H1 (cell line): ENCODE data around the gene DPH1. TPM values are rescaled to one million over a fixed set of nuclear protein-coding genes. Genes with fewer than 3 reads are reported as not detected.

Experiments used
- CTCF ChIA-PET: fragments of 300-600 bp; sonication (Branson Sonifier 250); formaldehyde crosslinking; loops from one replicate; lab custom pipeline; 2021; ENCODE audit not compliant: partially characterized antibody; lab: Charles Lee
- POLR2A ChIA-PET: fragments of 300-600 bp; sonication (Branson Sonifier 250); formaldehyde crosslinking; loops from one replicate; lab custom pipeline; 2021; ENCODE audit warnings: inconsistent platforms; ENCODE audit not compliant: partially characterized antibody; lab: Charles Lee
- DNase-seq, 2 experiments: peaks; one replicate each; pipeline versions ENCODE4 v3.0.0 to v3.0.0-alpha.2; 2010 to 2022; ENCODE audit warnings: low spot score in 2 of 2, low read depth in 1 of 2, mixed read lengths in 1 of 2
- FAIRE-seq: peaks from 2 replicates; lab custom pipeline; 2011; peaks lifted over from hg19 to GRCh38; lab: Jason Lieb, UNC
- H2AFZ ChIP-seq: 2 replicates; pipeline ENCODE4 v1.8.1; 2012; ENCODE audit warnings: low read length, inconsistent platforms
- H2AK5ac ChIP-seq: 2 replicates; pipeline ENCODE4 v1.6.1; 2013; ENCODE audit warnings: low read depth, low read length
- H2BK120ac ChIP-seq: replicated peaks from 2 replicates; pipeline ENCODE3; 2013; ENCODE audit warnings: low read depth, low read length, inconsistent platforms
- H2BK12ac ChIP-seq: 2 replicates; pipeline ENCODE4 v1.6.1; 2013; ENCODE audit warnings: low read depth, low read length
- H2BK15ac ChIP-seq: 2 replicates; pipeline ENCODE4 v1.6.1; 2013; ENCODE audit warnings: low read length
- H2BK20ac ChIP-seq: 2 replicates; pipeline ENCODE4 v1.6.1; 2013; ENCODE audit warnings: low read length
- H2BK5ac ChIP-seq: 2 replicates; pipeline ENCODE4 v1.6.1; 2013; ENCODE audit warnings: low read depth, low read length
- H3K14ac ChIP-seq: 2 replicates; pipeline ENCODE4 v1.6.1; 2013; ENCODE audit warnings: inconsistent platforms; ENCODE audit not compliant: insufficient read length
- H3K18ac ChIP-seq: 2 replicates; pipeline ENCODE4 v1.6.1; 2013; ENCODE audit warnings: low read length; ENCODE audit errors: extremely low read depth
- H3K23ac ChIP-seq: 2 replicates; pipeline ENCODE4 v1.6.1; 2013; ENCODE audit warnings: inconsistent platforms; ENCODE audit not compliant: insufficient read length
- H3K23me2 ChIP-seq: 2 replicates; pipeline ENCODE4 v1.6.1; 2013; ENCODE audit warnings: low read depth, low read length
- H3K27ac ChIP-seq: 2 replicates; pipeline ENCODE4 v1.6.1; 2011; ENCODE audit warnings: low read depth, low read length, inconsistent platforms
- H3K27me3 ChIP-seq, 4 experiments: replicated peaks in 1 of 4; 1 replicate in 1 of 4; 2 replicates in 3 of 4; pipeline versions ENCODE4 v1.6.1 to v1.8.1; 2011 to 2013; ENCODE audit warnings: low read length in 3 of 4, mild to moderate bottlenecking in 3 of 4, inconsistent platforms in 2 of 4, mixed read lengths in 2 of 4, moderate library complexity in 1 of 4; ENCODE audit not compliant: control insufficient read depth in 3 of 4, insufficient read depth in 3 of 4; ENCODE audit errors: extremely low read depth in 1 of 4
- H3K36me3 ChIP-seq, 4 experiments: 2 replicates each; pipeline versions ENCODE4 v1.6.1 to v1.8.1; 2011 to 2013; ENCODE audit warnings: mild to moderate bottlenecking in 4 of 4, low read length in 3 of 4, moderate library complexity in 2 of 4, control low read depth in 1 of 4, inconsistent platforms in 1 of 4; ENCODE audit not compliant: insufficient read depth in 4 of 4, control insufficient read depth in 2 of 4
- H3K4ac ChIP-seq: replicated peaks from 2 replicates; pipeline ENCODE3; 2013; ENCODE audit warnings: low read length, low read depth, mixed read lengths, inconsistent platforms; ENCODE audit not compliant: insufficient read length
- H3K4me1 ChIP-seq, 4 experiments: replicated peaks in 1 of 4; 1 replicate in 1 of 4; 2 replicates in 3 of 4; pipeline versions ENCODE4 v1.6.1 to v1.8.1; 2011 to 2013; ENCODE audit warnings: low read length in 3 of 4, inconsistent platforms in 2 of 4, mixed read lengths in 1 of 4; ENCODE audit not compliant: insufficient read depth in 4 of 4, control insufficient read depth in 3 of 4
- H3K4me2 ChIP-seq, 2 experiments: 2 replicates each; pipeline versions ENCODE4 v1.6.1 to v1.8.1; 2011 to 2013; ENCODE audit warnings: low read depth in 2 of 2, low read length in 2 of 2, control low read depth in 1 of 2, inconsistent platforms in 1 of 2, mild to moderate bottlenecking in 1 of 2; ENCODE audit not compliant: insufficient read depth in 1 of 2
- H3K4me3 ChIP-seq, 4 experiments: fragments of 200-600, 300-600 bp in 1 of 4; sonication (generic), shearing (Covaris generic), sonication (Bioruptor Twin) in 1 of 4; 2 replicates each; pipeline versions ENCODE4 v1.5.1 to v1.8.1; 2011 to 2016; ENCODE audit warnings: low read length in 4 of 4, low read depth in 3 of 4, control low read depth in 2 of 4, inconsistent platforms in 2 of 4, mild to moderate bottlenecking in 2 of 4, mixed read lengths in 1 of 4, moderate library complexity in 1 of 4; ENCODE audit not compliant: insufficient read depth in 2 of 4; ENCODE audit errors: extremely low read depth in 1 of 4
- H3K56ac ChIP-seq: replicated peaks from 2 replicates; pipeline ENCODE3; 2013; ENCODE audit warnings: low read depth, mild to moderate bottlenecking, mixed read lengths, low read length, inconsistent platforms; ENCODE audit not compliant: insufficient read length
- H3K79me1 ChIP-seq: 2 replicates; pipeline ENCODE4 v1.6.1; 2013; ENCODE audit warnings: low read depth, low read length, control low read depth
- H3K79me2 ChIP-seq, 2 experiments: 2 replicates each; pipeline versions ENCODE4 v1.6.1 to v1.8.1; 2012 to 2013; ENCODE audit warnings: low read length in 2 of 2, mild to moderate bottlenecking in 2 of 2, inconsistent platforms in 1 of 2; ENCODE audit not compliant: insufficient read depth in 2 of 2, control insufficient read depth in 1 of 2
- H3K9ac ChIP-seq, 4 experiments: replicated peaks in 1 of 4; 1 replicate in 1 of 4; 2 replicates in 3 of 4; pipeline versions ENCODE4 v1.6.1 to v1.8.1; 2011 to 2013; ENCODE audit warnings: low read depth in 3 of 4, low read length in 3 of 4, control low read depth in 2 of 4, mild to moderate bottlenecking in 2 of 4, moderate library complexity in 2 of 4, inconsistent platforms in 1 of 4; ENCODE audit errors: extremely low read depth in 1 of 4
- H3K9me3 ChIP-seq, 2 experiments: 2 replicates each; pipeline versions ENCODE4 v1.6.1 to v1.8.1; 2012 to 2013; ENCODE audit warnings: mild to moderate bottlenecking in 2 of 2, moderate library complexity in 2 of 2, control low read depth in 1 of 2, inconsistent platforms in 1 of 2, low read depth in 1 of 2, low read length in 1 of 2, mixed read lengths in 1 of 2; ENCODE audit not compliant: insufficient read depth in 2 of 2
- H4K20me1 ChIP-seq, 2 experiments: replicated peaks in 1 of 2; 2 replicates each; pipeline versions ENCODE3 to v1.8.1; 2011 to 2013; ENCODE audit warnings: inconsistent platforms in 2 of 2, low read length in 2 of 2, mild to moderate bottlenecking in 1 of 2; ENCODE audit not compliant: insufficient read depth in 2 of 2, control insufficient read depth in 1 of 2
- H4K5ac ChIP-seq: 2 replicates; pipeline ENCODE4 v1.6.1; 2013; ENCODE audit warnings: low read length, low read depth, mixed read lengths, inconsistent platforms; ENCODE audit not compliant: insufficient read length
- H4K8ac ChIP-seq: 2 replicates; pipeline ENCODE4 v1.8.0; 2013; ENCODE audit warnings: mild to moderate bottlenecking, moderate library complexity, low read length, inconsistent platforms; ENCODE audit not compliant: insufficient read depth; ENCODE audit errors: extremely low read depth
- H4K91ac ChIP-seq: replicated peaks from 2 replicates; pipeline ENCODE3; 2013; ENCODE audit warnings: low read length, mixed read lengths, inconsistent platforms; ENCODE audit not compliant: insufficient read length
- CBX8 ChIP-seq: fragments of 300-800, 300-1000 bp; sonication (generic); IDR thresholded peaks from 2 replicates; pipeline ENCODE4 v1.7.1; 2016; ENCODE audit warnings: low read depth, low read length, borderline replicate concordance
- EGR1 ChIP-seq: IDR thresholded peaks from 2 replicates; pipeline ENCODE4 v1.6.1; 2011; ENCODE audit warnings: low read depth, low read length, borderline replicate concordance
- EP300 ChIP-seq, 2 experiments: IDR thresholded peaks; 1 replicate in 1 of 2; 2 replicates in 1 of 2; pipeline ENCODE4 v1.6.1; 2011 to 2012; ENCODE audit warnings: low read depth in 2 of 2, low read length in 2 of 2, mild to moderate bottlenecking in 2 of 2, borderline replicate concordance in 1 of 2, inconsistent platforms in 1 of 2, moderate library complexity in 1 of 2
- GABPA ChIP-seq: IDR thresholded peaks from 2 replicates; pipeline ENCODE4 v1.6.1; 2011; ENCODE audit warnings: mild to moderate bottlenecking, low read length, moderate library complexity, borderline replicate concordance; ENCODE audit not compliant: insufficient read depth
- RFX5 ChIP-seq: IDR thresholded peaks from 2 replicates; pipeline ENCODE4 v1.6.1; 2011; ENCODE audit warnings: low read depth, low read length, improper control_type of control experiment, borderline replicate concordance
- SP4 ChIP-seq: IDR thresholded peaks from 2 replicates; pipeline ENCODE4 v1.6.1; 2012; ENCODE audit warnings: low read length, inconsistent platforms
- SRF ChIP-seq: IDR thresholded peaks from 2 replicates; pipeline ENCODE4 v1.6.1; 2011; ENCODE audit warnings: mild to moderate bottlenecking, low read depth, low read length, moderate library complexity
- TAF1 ChIP-seq: IDR thresholded peaks from 2 replicates; pipeline ENCODE4 v1.6.1; 2011; ENCODE audit warnings: mild to moderate bottlenecking, low read depth, low read length
- TBP ChIP-seq: IDR thresholded peaks from 2 replicates; pipeline ENCODE4 v1.6.1; 2011; ENCODE audit warnings: low read depth, low read length, improper control_type of control experiment
- WGBS, 2 experiments: shearing (Covaris generic) in 1 of 2; methylation state at CpG; one replicate each; pipeline versions ENCODE4 v1.1.6 to v1.1.7; 2013 to 2015; ENCODE audit warnings: low lambda C conversion rate in 2 of 2, mixed read lengths in 2 of 2, inconsistent platforms in 1 of 2, low coverage in 1 of 2, missing lambda C conversion rate in 1 of 2; ENCODE audit not compliant: insufficient replicate concordance in 2 of 2, insufficient coverage in 1 of 2, insufficient read length in 1 of 2; ENCODE audit errors: extremely low coverage in 1 of 2, missing lambda C conversion rate in 1 of 2; 5-methylcytosine and 5-hydroxymethylcytosine counted together
- polyA plus RNA-seq, 7 experiments: library from polyadenylated mRNA; depleted of rRNA in 3 of 7; stranded (reverse) in 5 of 7; unstranded in 2 of 7; fragments of >200 nt in 5 of 7; fragments of 200-250 nt in 2 of 7; gene quantifications; 1 replicate in 5 of 7; 2 replicates in 1 of 7; 4 replicates in 1 of 7; pipeline versions ENCODE4 v1.2.1 to v1.2.3, GENCODE V29; 2011 to 2013; ENCODE audit warnings: missing spikeins in 2 of 7, mixed read lengths in 2 of 7
- total RNA-seq: library from RNA; stranded (reverse); fragmentation: NEBNext Ultra II Directional; extraction: Animal tissue kit (Norgen Biotek cat#: 25700); gene quantifications from 2 replicates; pipeline ENCODE4 v1.2.1, GENCODE V29; 2021
- TF ChIP-seq, protein P1 (sequence below): IDR thresholded peaks from 2 replicates; pipeline ENCODE4 v1.6.1; 2012; ENCODE audit warnings: low read length, inconsistent platforms

DPH1 gene
- total and polyA plus RNA-seq, 2 of the 8 experiments (the other 6 are each of a cell fraction or from before 2014, with no cell fraction given) = 24.9 to 30.0 TPM

DNA sequence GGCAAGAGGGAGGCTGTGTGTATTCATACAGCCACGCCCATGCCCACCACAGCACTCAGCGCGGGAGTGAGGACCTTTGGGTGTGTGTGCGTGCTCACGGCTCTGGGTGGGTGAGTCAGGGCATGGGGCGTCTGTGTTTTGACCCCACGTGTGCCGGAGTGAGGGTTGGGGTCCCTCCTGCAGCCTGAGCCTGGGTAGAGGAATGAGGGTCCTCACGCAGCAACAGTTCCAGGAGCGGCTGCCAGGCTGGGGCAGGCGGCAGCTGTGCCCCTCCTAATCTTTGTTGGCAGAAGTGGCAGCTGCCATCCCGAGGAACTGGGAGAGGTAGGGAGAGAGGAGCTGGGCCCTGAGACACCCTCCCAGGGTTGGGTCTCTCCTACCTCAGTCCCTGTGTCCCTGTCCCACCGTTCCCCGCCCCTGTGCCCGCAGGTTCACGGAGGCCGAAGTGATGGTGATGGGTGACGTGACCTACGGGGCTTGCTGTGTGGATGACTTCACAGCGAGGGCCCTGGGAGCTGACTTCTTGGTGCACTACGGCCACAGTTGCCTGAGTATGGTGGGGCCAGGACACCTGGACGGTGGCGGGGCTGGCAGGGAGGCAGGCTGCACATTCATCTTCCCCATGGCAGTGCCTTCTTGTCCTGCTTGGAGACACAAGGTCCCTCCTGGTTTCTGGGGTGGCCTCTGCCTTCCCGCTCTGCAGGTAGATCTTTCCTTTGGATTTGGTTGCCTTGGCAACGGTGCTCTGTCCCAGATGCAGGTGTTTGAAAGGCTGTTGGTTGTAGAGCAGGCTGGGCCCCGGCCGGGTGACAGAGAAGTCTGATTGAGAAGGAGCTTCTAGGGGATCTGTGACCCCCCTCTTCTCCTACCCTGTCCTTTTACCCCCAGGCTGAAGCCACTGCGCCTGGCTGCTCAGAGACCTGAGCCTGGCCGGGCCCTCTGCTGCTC is 5.9 kb downstream of the DPH1 start:
- H4K20me1 ChIP-seq = peaks cover 0 to 6% of the 10 kb centered on the region in 2 experiments
- H2BK5ac ChIP-seq = no peak overlapping the region
- CTCF ChIA-PET = interaction anchor here (1.2 to 1.5 kb wide), 3 partner anchors 17 to 209 kb away, joined by 3 to 4 read pairs (median 3); no protein-coding TSS in a partner anchor
- H3K4ac ChIP-seq = no peak overlapping the region
- H3K14ac ChIP-seq = no peak overlapping the region
- POLR2A ChIA-PET = no interaction called here
- no peak overlapping the region for H3K18ac ChIP-seq
- H4K91ac ChIP-seq = no peak overlapping the region
- no peak overlapping the region for H2BK15ac ChIP-seq
- no peak overlapping the region for H2BK12ac ChIP-seq
- no peaks in the 10 kb centered on the region for H3K79me1 ChIP-seq
- no peak overlapping the region for H3K27ac ChIP-seq
- no peak overlapping the region for H4K8ac ChIP-seq
- H2BK120ac ChIP-seq = no peak overlapping the region
- DNase-seq = no peak
- FAIRE-seq = no peak
- no peaks in the 10 kb centered on the region for H3K79me2 ChIP-seq
- H2BK20ac ChIP-seq = no peak overlapping the region
- no peak overlapping the region for H3K4me2 ChIP-seq
- no peak overlapping the region for H2AK5ac ChIP-seq
- H3K23ac ChIP-seq = no peak overlapping the region
- H3K9ac ChIP-seq = no peak overlapping the region
- H4K5ac ChIP-seq = no peak overlapping the region
- H3K9me3 ChIP-seq = no peaks in the 10 kb centered on the region
- H3K4me1 ChIP-seq = peaks cover under 1 to 6% (median 2%) of the 10 kb centered on the region in 4 experiments; a peak in 4 of 7 replicates
- H3K23me2 ChIP-seq = no peaks in the 10 kb centered on the region
- no peak overlapping the region for H2AFZ ChIP-seq
- H3K4me3 ChIP-seq = no peak overlapping the region
- H3K27me3 ChIP-seq = no peaks in the 10 kb centered on the region
- peaks cover 0 to 5% (median 1%) of the 10 kb centered on the region in 4 experiments; a peak in 3 of 8 replicates for H3K36me3 ChIP-seq
- WGBS, 2 experiments = 90% methylated on average over 28 of the region's 29 CpGs; no CpG with 5 or more reads in 1 of the 2 experiments
- H3K56ac ChIP-seq = no peak overlapping the region
- TF ChIP-seq GABPA (no peak), SRF (no peak), SP4 (no peak), TBP (no peak), EP300 (IDR thresholded peaks at IDR 0.05; ENCODE audit: borderline replicate concordance in 1 of 2, low read depth in 2 of 2, low read length in 2 of 2) (no peak), EGR1 (no peak), RFX5 (no peak), TAF1 (no peak), CBX8 (no peak)
- TF ChIP-seq, protein P1, sequence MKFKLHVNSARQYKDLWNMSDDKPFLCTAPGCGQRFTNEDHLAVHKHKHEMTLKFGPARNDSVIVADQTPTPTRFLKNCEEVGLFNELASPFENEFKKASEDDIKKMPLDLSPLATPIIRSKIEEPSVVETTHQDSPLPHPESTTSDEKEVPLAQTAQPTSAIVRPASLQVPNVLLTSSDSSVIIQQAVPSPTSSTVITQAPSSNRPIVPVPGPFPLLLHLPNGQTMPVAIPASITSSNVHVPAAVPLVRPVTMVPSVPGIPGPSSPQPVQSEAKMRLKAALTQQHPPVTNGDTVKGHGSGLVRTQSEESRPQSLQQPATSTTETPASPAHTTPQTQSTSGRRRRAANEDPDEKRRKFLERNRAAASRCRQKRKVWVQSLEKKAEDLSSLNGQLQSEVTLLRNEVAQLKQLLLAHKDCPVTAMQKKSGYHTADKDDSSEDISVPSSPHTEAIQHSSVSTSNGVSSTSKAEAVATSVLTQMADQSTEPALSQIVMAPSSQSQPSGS = no peak
